Lower lobe of right lung (tissue), 2 donors: Measurements from ENCODE around the gene ABCB11. TPM values are rescaled to one million over a fixed set of nuclear protein-coding genes. Genes with fewer than 3 reads are reported as not detected.
A peak's percentile ranks its signal among the peaks of the same experiment; 100 is the strongest.

ENCODE experiments used
- ATAC-seq, 2 donors: fragments of 200-7000 bp; cut with Tn5 transposase; one replicate each; pipeline ENCODE4 v1.9.1; 2020 to 2022; ENCODE audit warnings: mild to moderate bottlenecking in 2 of 2, moderate library complexity in 2 of 2
- DNase-seq: peaks from one replicate; pipeline ENCODE4 v3.0.0-alpha.2; 2020
- H3K27ac ChIP-seq: fragments of 200-600 bp; one replicate; pipeline ENCODE4 v1.8.0; 2022
- H3K27me3 ChIP-seq: fragments of 200-600 bp; one replicate; pipeline ENCODE4 v1.8.0; 2022; ENCODE audit warnings: low read depth
- H3K36me3 ChIP-seq: fragments of 200-600 bp; one replicate; pipeline ENCODE4 v1.8.0; 2022; ENCODE audit warnings: mild to moderate bottlenecking
- H3K4me1 ChIP-seq: fragments of 200-600 bp; one replicate; pipeline ENCODE4 v1.8.0; 2022
- H3K4me3 ChIP-seq: fragments of 200-600 bp; one replicate; pipeline ENCODE4 v1.8.0; 2022; ENCODE audit warnings: mild to moderate bottlenecking
- H3K9me3 ChIP-seq: fragments of 200-600 bp; one replicate; pipeline ENCODE4 v1.8.0; 2022
- CTCF ChIP-seq: fragments of 200-600 bp; IDR thresholded peaks from one replicate; pipeline ENCODE4 v1.8.0; 2022; ENCODE audit warnings: antibody characterized with exemption, mild to moderate bottlenecking
- intact Hi-C: fragments of 100-400 bp; cut with DNase I; formaldehyde crosslinking; loops from one replicate; pipeline ENCODE4 v1.11.0; 2022
- long read RNA-seq: library from polyadenylated mRNA; unstranded; transcript quantifications from one replicate; pipeline ENCODE4 v2.0.0, GENCODE V29; 2021
- total RNA-seq: library from RNA; stranded (reverse); fragmentation: NEBNext Ultra II Directional; extraction: Animal tissue kit (Norgen Biotek cat#: 25700); gene quantifications from one replicate; pipeline ENCODE4 v1.2.1, GENCODE V29; 2021
- donor health status: DM: no; HTN: yes; CAD: no; lungs with severe emphysema.

The ABCB11 gene
- 0.32 TPM for total RNA-seq
- long read RNA-seq = 0 reads

GRCh38 chr2:169031202-169031601 is at the start of gene ABCB11:
TSS of gene ABCB11 (minus strand) at chr2:169031324. CDS start at chr2:169018125, 13,199 bp downstream.
- no peak for TF ChIP-seq CTCF
- ATAC-seq (no peak), DNase-seq (no peak)
- intact Hi-C loops = no loop called here
- H3K9me3 ChIP-seq = no peaks in the 10 kb centered on the region
- no peaks in the 10 kb centered on the region for H3K36me3 ChIP-seq
- H3K4me3 ChIP-seq = no peak within 1 kb of the TSS
- H3K27ac ChIP-seq = no peak within 1 kb of the TSS
- no peaks in the 10 kb centered on the region for H3K27me3 ChIP-seq
- H3K4me1 ChIP-seq = no peaks in the 10 kb centered on the region

- no peak for TF ChIP-seq CTCF
- peak; percentile 48 to 67 for ATAC-seq
Observed at GRCh38 chr2:169080250-169081069, 49.3 kb upstream of the ABCB11 start.

GRCh38 chr2:169077674-169078240 is 46.6 kb upstream of the ABCB11 start:
- intact Hi-C loops = no loop called here
- H3K36me3 ChIP-seq = no peaks in the 10 kb centered on the region
- DNase-seq = no peak
- no peaks in the 10 kb centered on the region for H3K27me3 ChIP-seq
- H3K9me3 ChIP-seq = no peaks in the 10 kb centered on the region
- H3K4me1 ChIP-seq = no peaks in the 10 kb centered on the region
- no peak for TF ChIP-seq CTCF
- H3K4me3 ChIP-seq = no peak overlapping the region
- no peak for ATAC-seq
- no peak overlapping the region for H3K27ac ChIP-seq

More at GRCh38 chr2:169080250-169081069, 49.3 kb upstream of the ABCB11 start:
- Histone ChIP-seq H3K36me3 (no peaks in the 10 kb centered on the region), H3K4me3 (no peak overlapping the region), H3K9me3 (no peaks in the 10 kb centered on the region), H3K4me1 (no peaks in the 10 kb centered on the region), H3K27ac (no peak overlapping the region), H3K27me3 (no peaks in the 10 kb centered on the region)
- intact Hi-C loops = no loop called here
- DNase-seq = no peak

GRCh38 chr2:169073963-169074751 is 43.0 kb upstream of the ABCB11 start:
- H3K27ac ChIP-seq = peak overlapping the region; percentile 9
- DNase-seq (no peak), ATAC-seq (no peak)
- intact Hi-C loops = no loop called here
- H3K4me3 ChIP-seq = no peak overlapping the region
- H3K27me3 ChIP-seq = no peaks in the 10 kb centered on the region
- no peaks in the 10 kb centered on the region for H3K36me3 ChIP-seq
- H3K4me1 ChIP-seq = no peaks in the 10 kb centered on the region
- TF ChIP-seq CTCF = no peak
- no peaks in the 10 kb centered on the region for H3K9me3 ChIP-seq

- no peaks in the 10 kb centered on the region for H3K27me3 ChIP-seq
- ATAC-seq (peak in 1 of 2 donors; percentile 28), DNase-seq (no peak)
- H3K36me3 ChIP-seq = no peaks in the 10 kb centered on the region
- no peaks in the 10 kb centered on the region for H3K9me3 ChIP-seq
- H3K4me1 ChIP-seq = no peaks in the 10 kb centered on the region
- peak overlapping the region; percentile 9 for H3K27ac ChIP-seq
- intact Hi-C loops = no loop called here
- TF ChIP-seq CTCF = no peak
- no peak overlapping the region for H3K4me3 ChIP-seq
Observed at GRCh38 chr2:169073211-169073962, 42.3 kb upstream of the ABCB11 start.
